GM12878 (cell line): Measurements from ENCODE around the gene HPD. TPM values are rescaled to one million over a fixed set of nuclear protein-coding genes. Genes with fewer than 3 reads are reported as not detected.

Experiments used
- ATF3 ChIP-seq: IDR thresholded peaks from 2 replicates; pipeline ENCODE4 v1.6.1; 2011; ENCODE audit warnings: low read depth, mild to moderate bottlenecking, low read length, moderate library complexity, borderline replicate concordance; ENCODE audit errors: extremely low read depth
- BMI1 ChIP-seq: fragments of 450-650 bp; IDR thresholded peaks from 2 replicates; pipeline ENCODE4 v1.6.1; 2016; ENCODE audit warnings: mild to moderate bottlenecking, moderate library complexity, borderline replicate concordance
- CBX3 ChIP-seq: fragments of 200-600 bp; sonication (generic); IDR thresholded peaks from 2 replicates; pipeline ENCODE4 v1.6.1; 2016; ENCODE audit warnings: low read depth, borderline replicate concordance
- CHD1 ChIP-seq: IDR thresholded peaks from 2 replicates; pipeline ENCODE4 v1.6.1; 2012; ENCODE audit warnings: low read depth, low read length, improper control_type of control experiment
- CREB1 ChIP-seq: IDR thresholded peaks from 2 replicates; pipeline ENCODE4 v1.6.1; 2012; ENCODE audit warnings: low read depth, mild to moderate bottlenecking, inconsistent platforms
- GATAD2B ChIP-seq: fragments of 450-650 bp; conservative IDR thresholded peaks from 2 replicates; pipeline ENCODE4 v1.6.1; 2017; ENCODE audit warnings: low read depth, mild to moderate bottlenecking, moderate library complexity
- HCFC1 ChIP-seq: fragments of 150-350 bp; IDR thresholded peaks from 2 replicates; pipeline ENCODE4 v1.6.1; 2014; ENCODE audit warnings: low read length
- HSF1 ChIP-seq: fragments of 150-350 bp; IDR thresholded peaks from 2 replicates; pipeline ENCODE4 v1.6.1; 2014; ENCODE audit warnings: mild to moderate bottlenecking, low read depth, low read length
- NR2C2 ChIP-seq: IDR thresholded peaks from 2 replicates; pipeline ENCODE4 v1.6.1; 2011; ENCODE audit warnings: borderline replicate concordance, low read depth; ENCODE audit not compliant: control insufficient read depth, insufficient read length
- PAX5 ChIP-seq: IDR thresholded peaks from 2 replicates; pipeline ENCODE4 v1.6.1; 2011; ENCODE audit warnings: low read depth, low read length, borderline replicate concordance
- PML ChIP-seq: IDR thresholded peaks from 2 replicates; pipeline ENCODE4 v1.6.1; 2012; ENCODE audit warnings: low read length, inconsistent platforms
- RAD51 ChIP-seq: fragments of 450-650 bp; IDR thresholded peaks from 2 replicates; pipeline ENCODE4 v1.6.1; 2016; ENCODE audit warnings: moderate library complexity, mild to moderate bottlenecking, inconsistent platforms
- RB1 ChIP-seq: fragments of 450-650 bp; formaldehyde crosslinking; IDR thresholded peaks from 2 replicates; pipeline ENCODE4 v1.6.1; 2017; ENCODE audit warnings: mild to moderate bottlenecking, borderline replicate concordance
- RFX5 ChIP-seq: IDR thresholded peaks from 2 replicates; pipeline ENCODE4 v1.6.1; 2011; ENCODE audit warnings: low read depth, low read length, improper control_type of control experiment
- SMARCA5 ChIP-seq: fragments of 450-650 bp; IDR thresholded peaks from 2 replicates; pipeline ENCODE4 v1.6.1; 2017; ENCODE audit warnings: mild to moderate bottlenecking
- SRF ChIP-seq, 2 experiments: IDR thresholded peaks; 2 replicates each; pipeline ENCODE4 v1.6.1; 2011; ENCODE audit warnings: low read depth in 2 of 2, low read length in 2 of 2, mild to moderate bottlenecking in 1 of 2, moderate library complexity in 1 of 2
- TARDBP ChIP-seq: IDR thresholded peaks from 2 replicates; pipeline ENCODE4 v1.6.1; 2016; ENCODE audit warnings: borderline replicate concordance
- TCF3 ChIP-seq: IDR thresholded peaks from 2 replicates; pipeline ENCODE4 v1.6.1; 2012; ENCODE audit warnings: low read depth, mild to moderate bottlenecking, low read length, borderline replicate concordance; ENCODE audit not compliant: insufficient read depth
- ZNF384 ChIP-seq: IDR thresholded peaks from 2 replicates; pipeline ENCODE4 v1.6.1; 2012; ENCODE audit warnings: low read depth, mild to moderate bottlenecking, low read length, improper control_type of control experiment, borderline replicate concordance
- ZSCAN29 ChIP-seq: fragments of 450-650 bp; IDR thresholded peaks from 2 replicates; pipeline ENCODE4 v1.6.1; 2017; ENCODE audit warnings: mild to moderate bottlenecking, moderate library complexity
- ZZZ3 ChIP-seq: IDR thresholded peaks from 2 replicates; pipeline ENCODE4 v1.6.1; 2011; ENCODE audit warnings: low read depth; ENCODE audit not compliant: control insufficient read depth, insufficient read length
- polyA plus RNA-seq, 11 experiments: library from polyadenylated mRNA; depleted of rRNA in 4 of 11; unstranded in 6 of 11; stranded (reverse) in 5 of 11; fragments of >200 nt; fragmentation: Nextera tagmentation in 4 of 11; fragmentation: Illumina TruSeq in 1 of 11; extraction: Ambion mirVana in 4 of 11; extraction: Trizol in 1 of 11; gene quantifications; 1 replicate in 1 of 11; 2 replicates in 10 of 11; pipeline versions ENCODE4 v1.2.1 to v1.2.3, GENCODE V29; 2011 to 2016; ENCODE audit warnings: inconsistent platforms in 2 of 11, missing spikeins in 2 of 11, low read depth in 1 of 11
- total RNA-seq, 4 experiments: library from RNA; depleted of rRNA in 3 of 4; stranded (reverse); fragments of >200 nt in 3 of 4; fragmentation: Illumina TruSeq in 1 of 4; extraction: Trizol in 1 of 4; gene quantifications; 2 replicates each; pipeline versions ENCODE4 v1.2.1 to v1.2.3, GENCODE V29; 2013 to 2021
- TF ChIP-seq, protein P1 (sequence below): fragments of 450-650 bp; formaldehyde crosslinking; IDR thresholded peaks from 2 replicates; pipeline ENCODE4 v1.4.0; 2022; ENCODE audit warnings: mild to moderate bottlenecking, moderate library complexity
- TF ChIP-seq, protein P2 (sequence below): fragments of 450-650 bp; IDR thresholded peaks from 2 replicates; pipeline ENCODE4 v1.6.1; 2018; ENCODE audit warnings: mild to moderate bottlenecking, low read depth, moderate library complexity; ENCODE audit not compliant: partially characterized antibody

Gene HPD
- total and polyA plus RNA-seq, 10 of the 15 experiments (the other 5 are each of a cell fraction or from before 2014, with no cell fraction given) = 0.04 to 0.69 (median 0.28) TPM; not detected in 7

DNA sequence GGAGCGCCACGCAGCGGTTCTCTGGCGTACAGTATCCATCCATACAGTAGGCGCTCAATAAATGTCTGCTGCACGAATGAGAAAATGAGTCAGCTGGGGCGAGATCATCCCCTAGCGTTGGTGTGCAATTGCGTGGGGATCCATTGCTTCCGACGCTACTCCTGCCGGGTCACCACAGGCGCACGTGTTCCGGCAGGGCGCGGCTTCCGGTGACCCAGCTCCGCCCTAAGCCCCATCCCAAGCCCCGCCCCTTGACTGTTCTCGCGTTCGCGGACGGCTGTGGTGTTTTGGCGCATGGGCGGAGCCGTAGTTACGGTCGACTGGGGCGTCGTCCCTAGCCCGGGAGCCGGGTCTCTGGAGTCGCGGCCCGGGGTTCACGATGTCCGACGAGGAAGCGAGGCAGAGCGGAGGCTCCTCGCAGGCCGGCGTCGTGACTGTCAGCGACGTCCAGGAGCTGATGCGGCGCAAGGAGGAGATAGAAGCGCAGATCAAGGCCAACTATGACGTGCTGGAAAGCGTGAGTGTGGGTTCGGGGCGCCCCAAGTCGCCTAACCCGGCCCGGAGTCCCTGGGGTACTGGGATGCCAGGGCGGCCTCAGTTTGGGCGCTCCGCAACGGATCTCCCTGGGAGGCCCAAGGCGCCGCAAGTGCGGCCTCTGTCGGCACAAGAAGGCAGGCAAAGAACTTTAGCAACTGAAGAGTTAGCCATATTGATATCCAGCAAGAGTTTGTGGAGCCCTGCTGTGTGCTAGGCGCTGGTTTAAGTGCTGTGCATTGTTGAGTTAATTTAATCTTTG is 30.0 kb upstream of the HPD start, which contains the start of gene PSMD9 (continued):
- TF ChIP-seq BMI1 (no peak), ZZZ3 (no peak), RB1 (no peak; the same call in 1 of the 2 replicates), RAD51 (peak; percentile 92), HSF1 (no peak), CREB1 (peak; percentile 71; the same call in 1 of the 2 replicates), CHD1 (no peak), PAX5 (no peak; the same call in 1 of the 2 replicates), TARDBP (no peak; the same call in 1 of the 2 replicates), ZSCAN29 (peak; percentile 50; the same call in 1 of the 2 replicates), SRF (IDR thresholded peaks at IDR 0.05; ENCODE audit: low read depth in 2 of 2, low read length in 2 of 2) (no peak), PML (peak; percentile 91), GATAD2B (peak; percentile 73), CBX3 (no peak), NR2C2 (peak; percentile 70), HCFC1 (peak; percentile 70), TCF3 (0 out of 2 replicates have a peak, but pooled peaks have one; percentile 32), ZNF384 (no peak), ATF3 (0 out of 2 replicates have a peak, but pooled peaks have one; percentile 13), RFX5 (no peak), SMARCA5 (peak; percentile 93)
- TF ChIP-seq, protein P1, sequence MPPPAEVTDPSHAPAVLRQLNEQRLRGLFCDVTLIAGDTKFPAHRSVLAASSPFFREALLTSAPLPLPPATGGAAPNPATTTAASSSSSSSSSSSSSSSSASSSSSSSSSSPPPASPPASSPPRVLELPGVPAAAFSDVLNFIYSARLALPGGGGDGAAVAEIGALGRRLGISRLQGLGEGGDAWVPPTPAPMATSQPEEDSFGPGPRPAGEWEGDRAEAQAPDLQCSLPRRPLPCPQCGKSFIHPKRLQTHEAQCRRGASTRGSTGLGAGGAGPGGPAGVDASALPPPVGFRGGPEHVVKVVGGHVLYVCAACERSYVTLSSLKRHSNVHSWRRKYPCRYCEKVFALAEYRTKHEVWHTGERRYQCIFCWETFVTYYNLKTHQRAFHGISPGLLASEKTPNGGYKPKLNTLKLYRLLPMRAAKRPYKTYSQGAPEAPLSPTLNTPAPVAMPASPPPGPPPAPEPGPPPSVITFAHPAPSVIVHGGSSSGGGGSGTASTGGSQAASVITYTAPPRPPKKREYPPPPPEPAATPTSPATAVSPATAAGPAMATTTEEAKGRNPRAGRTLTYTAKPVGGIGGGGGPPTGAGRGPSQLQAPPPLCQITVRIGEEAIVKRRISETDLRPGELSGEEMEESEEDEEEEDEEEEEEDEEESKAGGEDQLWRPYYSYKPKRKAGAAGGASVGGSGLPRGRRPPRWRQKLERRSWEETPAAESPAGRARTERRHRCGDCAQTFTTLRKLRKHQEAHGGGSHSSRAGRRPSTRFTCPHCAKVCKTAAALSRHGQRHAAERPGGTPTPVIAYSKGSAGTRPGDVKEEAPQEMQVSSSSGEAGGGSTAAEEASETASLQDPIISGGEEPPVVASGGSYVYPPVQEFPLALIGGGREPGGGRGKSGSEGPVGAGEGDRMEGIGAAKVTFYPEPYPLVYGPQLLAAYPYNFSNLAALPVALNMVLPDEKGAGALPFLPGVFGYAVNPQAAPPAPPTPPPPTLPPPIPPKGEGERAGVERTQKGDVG (CRISPR knock-in tag) = no peak
- TF ChIP-seq, protein P2, sequence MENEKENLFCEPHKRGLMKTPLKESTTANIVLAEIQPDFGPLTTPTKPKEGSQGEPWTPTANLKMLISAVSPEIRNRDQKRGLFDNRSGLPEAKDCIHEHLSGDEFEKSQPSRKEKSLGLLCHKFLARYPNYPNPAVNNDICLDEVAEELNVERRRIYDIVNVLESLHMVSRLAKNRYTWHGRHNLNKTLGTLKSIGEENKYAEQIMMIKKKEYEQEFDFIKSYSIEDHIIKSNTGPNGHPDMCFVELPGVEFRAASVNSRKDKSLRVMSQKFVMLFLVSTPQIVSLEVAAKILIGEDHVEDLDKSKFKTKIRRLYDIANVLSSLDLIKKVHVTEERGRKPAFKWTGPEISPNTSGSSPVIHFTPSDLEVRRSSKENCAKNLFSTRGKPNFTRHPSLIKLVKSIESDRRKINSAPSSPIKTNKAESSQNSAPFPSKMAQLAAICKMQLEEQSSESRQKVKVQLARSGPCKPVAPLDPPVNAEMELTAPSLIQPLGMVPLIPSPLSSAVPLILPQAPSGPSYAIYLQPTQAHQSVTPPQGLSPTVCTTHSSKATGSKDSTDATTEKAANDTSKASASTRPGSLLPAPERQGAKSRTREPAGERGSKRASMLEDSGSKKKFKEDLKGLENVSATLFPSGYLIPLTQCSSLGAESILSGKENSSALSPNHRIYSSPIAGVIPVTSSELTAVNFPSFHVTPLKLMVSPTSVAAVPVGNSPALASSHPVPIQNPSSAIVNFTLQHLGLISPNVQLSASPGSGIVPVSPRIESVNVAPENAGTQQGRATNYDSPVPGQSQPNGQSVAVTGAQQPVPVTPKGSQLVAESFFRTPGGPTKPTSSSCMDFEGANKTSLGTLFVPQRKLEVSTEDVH = peak; percentile 43
